Endothelial cell of umbilical vein (primary cell): ENCODE measurements around the gene GRIA3. TPM values are rescaled to one million over a fixed set of nuclear protein-coding genes. Genes with fewer than 3 reads are reported as not detected.

Source experiments
- BruUV-seq: library from RNA; stranded (reverse); fragments of 400-500 nt; replicated peaks from 2 replicates; lab custom pipeline; 2021; lab: Mats Ljungman, UMichigan
- CTCF ChIA-PET: fragments of 300-600, 350-600 bp; sonication (Branson Sonifier 250); formaldehyde crosslinking; loops from one replicate; lab custom pipeline; 2021; ENCODE audit warnings: antibody characterized with exemption, inconsistent platforms; lab: Charles Lee
- POLR2A ChIA-PET: fragments of 300-600, 350-600 bp; sonication (Branson Sonifier 250); formaldehyde crosslinking; loops from one replicate; lab custom pipeline; 2021; ENCODE audit warnings: antibody characterized with exemption, inconsistent platforms; lab: Charles Lee
- DNase-seq: peaks from one replicate; pipeline ENCODE4 v3.0.0-alpha.2; 2011; ENCODE audit warnings: low read depth, low spot score
- FAIRE-seq: peaks from 2 replicates; lab custom pipeline; 2011; peaks lifted over from hg19 to GRCh38; lab: Jason Lieb, UNC
- H2AFZ ChIP-seq: 2 replicates; pipeline ENCODE4 v1.6.0; 2012; ENCODE audit warnings: low read depth, low read length, control low read depth, inconsistent platforms
- H3K27ac ChIP-seq: 2 replicates; pipeline ENCODE4 v1.5.1; 2011; ENCODE audit warnings: low read depth, mild to moderate bottlenecking, control low read depth, low read length, moderate library complexity; ENCODE audit not compliant: insufficient read depth
- H3K27me3 ChIP-seq, 2 experiments: 2 replicates each; pipeline versions ENCODE4 v1.6.0 to v1.6.1; 2011; ENCODE audit warnings: low read length in 2 of 2, mixed read lengths in 1 of 2; ENCODE audit not compliant: control insufficient read depth in 2 of 2, insufficient read depth in 2 of 2
- H3K36me3 ChIP-seq, 2 experiments: 2 replicates in 1 of 2; 3 replicates in 1 of 2; pipeline ENCODE4 v1.5.1; 2011; ENCODE audit warnings: low read length in 2 of 2, mild to moderate bottlenecking in 1 of 2, moderate library complexity in 1 of 2; ENCODE audit not compliant: control insufficient read depth in 2 of 2, insufficient read depth in 2 of 2; ENCODE audit errors: extremely low read depth in 1 of 2
- H3K4me1 ChIP-seq: 3 replicates; pipeline ENCODE4 v1.5.1; 2011; ENCODE audit warnings: mild to moderate bottlenecking, low read length; ENCODE audit not compliant: control insufficient read depth, insufficient read depth; ENCODE audit errors: extremely low read depth
- H3K4me2 ChIP-seq: 2 replicates; pipeline ENCODE4 v1.6.1; 2011; ENCODE audit warnings: low read length, control low read depth, mixed read lengths; ENCODE audit not compliant: insufficient read depth
- H3K4me3 ChIP-seq, 3 experiments: fragments of 200-600 bp in 1 of 3; sonication (generic), shearing (Covaris generic) in 1 of 3; replicated peaks in 1 of 3; 2 replicates each; pipeline ENCODE4 v1.5.1; 2011 to 2016; ENCODE audit warnings: control low read depth in 3 of 3, low read length in 3 of 3, mild to moderate bottlenecking in 2 of 3, inconsistent platforms in 1 of 3, low read depth in 1 of 3, moderate library complexity in 1 of 3; ENCODE audit not compliant: insufficient read depth in 1 of 3
- H3K79me2 ChIP-seq: 2 replicates; pipeline ENCODE4 v1.6.0; 2012; ENCODE audit warnings: low read length, inconsistent platforms; ENCODE audit not compliant: control insufficient read depth, insufficient read depth
- H3K9ac ChIP-seq: replicated peaks from 2 replicates; pipeline ENCODE3; 2011; ENCODE audit warnings: low read length, control low read depth; ENCODE audit not compliant: insufficient read depth; ENCODE audit errors: extremely low read depth
- H3K9me1 ChIP-seq: replicated peaks from 3 replicates; pipeline ENCODE4 v1.6.0; 2011; ENCODE audit warnings: mild to moderate bottlenecking, low read length; ENCODE audit not compliant: control insufficient read depth, insufficient read depth; ENCODE audit errors: extremely low read depth
- H3K9me3 ChIP-seq: replicated peaks from 2 replicates; pipeline ENCODE4 v1.5.1; 2012; ENCODE audit warnings: low read length, inconsistent platforms; ENCODE audit not compliant: control insufficient read depth, insufficient read depth
- H4K20me1 ChIP-seq: replicated peaks from 2 replicates; pipeline ENCODE3; 2011; ENCODE audit warnings: mild to moderate bottlenecking, low read length; ENCODE audit not compliant: control insufficient read depth, insufficient read depth; ENCODE audit errors: extremely low read depth
- EZH2 ChIP-seq: IDR thresholded peaks from 2 replicates; pipeline ENCODE4 v1.6.1; 2012; ENCODE audit warnings: borderline replicate concordance, low read depth, mild to moderate bottlenecking, moderate library complexity, low read length, inconsistent platforms; ENCODE audit not compliant: severe bottlenecking
- FOS ChIP-seq: IDR thresholded peaks from 2 replicates; pipeline ENCODE4 v1.6.1; 2011; ENCODE audit warnings: mild to moderate bottlenecking, low read length, moderate library complexity, borderline replicate concordance; ENCODE audit not compliant: insufficient read depth
- GATA2 ChIP-seq: IDR thresholded peaks from 2 replicates; pipeline ENCODE4 v1.7.0; 2011; ENCODE audit warnings: low read depth, mild to moderate bottlenecking, moderate library complexity, mixed read lengths, low read length; ENCODE audit not compliant: insufficient read length, insufficient read depth
- JUN ChIP-seq: IDR thresholded peaks from 2 replicates; pipeline ENCODE4 v1.6.1; 2011; ENCODE audit warnings: borderline replicate concordance, low read depth; ENCODE audit not compliant: insufficient read length, insufficient read depth
- MYC ChIP-seq: IDR thresholded peaks from one replicate; pipeline ENCODE4 v1.6.1; 2011; ENCODE audit warnings: mild to moderate bottlenecking, low read depth, low read length
- POLR2A ChIP-seq: IDR thresholded peaks from 2 replicates; pipeline ENCODE4 v1.6.1; 2012; ENCODE audit warnings: low read depth, mild to moderate bottlenecking, control low read depth, low read length
- POLR2AphosphoS5 ChIP-seq: IDR thresholded peaks from 2 replicates; pipeline ENCODE4 v1.6.1; 2012; ENCODE audit warnings: low read depth, mild to moderate bottlenecking, control low read depth, low read length, moderate library complexity; ENCODE audit not compliant: insufficient read depth
- dilution Hi-C: fragments of 300-500 bp; cut with MboI; formaldehyde crosslinking; loops from one replicate; pipeline ENCODE4 v1.15.0; 2019; ENCODE audit warnings: low sequenced_read_pairs; ENCODE audit not compliant: extremely low pct_ligation_motif_present
- intact Hi-C: fragments of 100-400 bp; cut with micrococcal nuclease; formaldehyde crosslinking; loops from one replicate; pipeline ENCODE4 v1.10.0; 2022
- polyA plus RNA-seq, 4 experiments: library from polyadenylated mRNA; depleted of rRNA in 3 of 4; stranded (reverse) in 3 of 4; unstranded in 1 of 4; fragments of >200 nt; gene quantifications; 2 replicates each; pipeline versions ENCODE4 v1.2.1 to v1.2.3, GENCODE V29; 2011 to 2012; ENCODE audit warnings: missing spikeins in 1 of 4
- total RNA-seq: library from RNA; stranded (reverse); gene quantifications from 2 replicates; pipeline ENCODE4 v1.2.3, GENCODE V29; 2021
- TF ChIP-seq, protein P1 (sequence below), 2 donors: IDR thresholded peaks; 1 replicate in 1 of 2; 2 replicates in 1 of 2; pipeline ENCODE4 v1.5.1; 2011; ENCODE audit warnings: low read length in 2 of 2, mild to moderate bottlenecking in 2 of 2, moderate library complexity in 2 of 2, control low read depth in 1 of 2, inconsistent platforms in 1 of 2, low read depth in 1 of 2; ENCODE audit not compliant: insufficient read depth in 1 of 2; ENCODE audit errors: extremely low read depth in 1 of 2
- TF ChIP-seq, protein P2 (sequence below): IDR thresholded peaks from 2 replicates; pipeline ENCODE4 v1.6.1; 2011; ENCODE audit not compliant: insufficient read depth, insufficient read length

GRIA3 gene
- total and polyA plus RNA-seq, 2 donors (not counting 3 experiments of a cell fraction or from before 2014, with no cell fraction given), result not detected

- H3K36me3 ChIP-seq, result no peaks in the 10 kb centered on the region
- CTCF ChIA-PET, result no interaction called here
- DNase-seq, result no peak
- TF ChIP-seq, protein P1, sequence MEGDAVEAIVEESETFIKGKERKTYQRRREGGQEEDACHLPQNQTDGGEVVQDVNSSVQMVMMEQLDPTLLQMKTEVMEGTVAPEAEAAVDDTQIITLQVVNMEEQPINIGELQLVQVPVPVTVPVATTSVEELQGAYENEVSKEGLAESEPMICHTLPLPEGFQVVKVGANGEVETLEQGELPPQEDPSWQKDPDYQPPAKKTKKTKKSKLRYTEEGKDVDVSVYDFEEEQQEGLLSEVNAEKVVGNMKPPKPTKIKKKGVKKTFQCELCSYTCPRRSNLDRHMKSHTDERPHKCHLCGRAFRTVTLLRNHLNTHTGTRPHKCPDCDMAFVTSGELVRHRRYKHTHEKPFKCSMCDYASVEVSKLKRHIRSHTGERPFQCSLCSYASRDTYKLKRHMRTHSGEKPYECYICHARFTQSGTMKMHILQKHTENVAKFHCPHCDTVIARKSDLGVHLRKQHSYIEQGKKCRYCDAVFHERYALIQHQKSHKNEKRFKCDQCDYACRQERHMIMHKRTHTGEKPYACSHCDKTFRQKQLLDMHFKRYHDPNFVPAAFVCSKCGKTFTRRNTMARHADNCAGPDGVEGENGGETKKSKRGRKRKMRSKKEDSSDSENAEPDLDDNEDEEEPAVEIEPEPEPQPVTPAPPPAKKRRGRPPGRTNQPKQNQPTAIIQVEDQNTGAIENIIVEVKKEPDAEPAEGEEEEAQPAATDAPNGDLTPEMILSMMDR (IDR thresholded peaks at IDR 0.05; ENCODE audit: extremely low read depth in 1 of 2, insufficient read depth in 1 of 2, low read depth in 1 of 2, low read length in 2 of 2), result no peak
- TF ChIP-seq POLR2A (no peak), MYC (no peak), GATA2 (no peak), POLR2AphosphoS5 (no peak), JUN (no peak), FOS (no peak), EZH2 (no peak)
- TF ChIP-seq, protein P2, sequence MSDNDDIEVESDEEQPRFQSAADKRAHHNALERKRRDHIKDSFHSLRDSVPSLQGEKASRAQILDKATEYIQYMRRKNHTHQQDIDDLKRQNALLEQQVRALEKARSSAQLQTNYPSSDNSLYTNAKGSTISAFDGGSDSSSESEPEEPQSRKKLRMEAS, result no peak
- FAIRE-seq, result no peak
- no peaks in the 10 kb centered on the region for H3K79me2 ChIP-seq
- H3K9me1 ChIP-seq, result no peaks in the 10 kb centered on the region
- no peaks in the 10 kb centered on the region for H4K20me1 ChIP-seq
- dilution Hi-C loops (no loop called here), intact Hi-C loops (no loop called here)
- no peak overlapping the region for H3K4me3 ChIP-seq
- no peak overlapping the region for H3K9ac ChIP-seq
- H3K4me1 ChIP-seq, result no peaks in the 10 kb centered on the region
- POLR2A ChIA-PET, result no interaction called here
- no peak overlapping the region for H2AFZ ChIP-seq
- H3K27ac ChIP-seq, result no peak overlapping the region
- BruUV-seq, result no TSS peak
- no peaks in the 10 kb centered on the region for H3K27me3 ChIP-seq
- no peaks in the 10 kb centered on the region for H3K9me3 ChIP-seq
- H3K4me2 ChIP-seq, result no peak overlapping the region
Observed at GRCh38 chrX:123432361-123433150, 248.5 kb downstream of the GRIA3 start.
